HTERT RPE-1 (cell line): ENCODE measurements around the gene AHRR.
"Not testable (repeated sequence)": the region's sequence is repeated elsewhere in the genome, so short reads cannot be mapped to it uniquely, and the experiment has no call there.

Experiments
- in situ Hi-C: fragments of 300-500 bp; cut with MboI; formaldehyde crosslinking; loops from 4 replicates; pipeline ENCODE4 v1.14.3; 2020; ENCODE audit warnings: low sequenced_read_pairs

Gene AHRR

DNA sequence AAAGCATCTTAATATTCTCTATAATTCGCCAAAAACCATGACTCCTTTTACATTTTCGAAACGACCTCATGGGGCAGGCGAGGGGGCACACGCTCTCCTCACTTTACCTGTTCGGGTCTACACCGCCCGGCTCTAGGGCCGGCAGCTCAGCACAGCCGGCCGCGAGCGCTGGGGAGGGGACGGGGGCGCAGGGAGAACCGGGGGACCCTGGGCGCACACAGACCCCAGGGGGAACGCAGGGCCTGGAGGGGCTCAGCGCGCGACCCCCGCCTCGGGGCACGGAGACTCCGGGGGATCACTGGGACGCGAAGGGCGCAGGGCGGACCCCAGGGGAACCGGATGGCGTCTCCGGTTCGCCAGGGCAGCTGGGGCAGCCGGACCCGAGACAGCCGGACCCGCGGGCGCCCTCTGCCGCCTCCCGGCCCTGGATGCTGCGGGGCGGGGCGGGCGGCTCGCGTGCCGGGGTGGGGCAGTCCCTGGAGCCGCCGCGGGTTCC, at the start of gene AHRR:
Gene AHRR (plus strand): TSS at position 485 of the 496 bp plus-strand sequence. CDS start 22,189 bp downstream, outside the sequence.
- in situ Hi-C loops: no loop called here

DNA sequence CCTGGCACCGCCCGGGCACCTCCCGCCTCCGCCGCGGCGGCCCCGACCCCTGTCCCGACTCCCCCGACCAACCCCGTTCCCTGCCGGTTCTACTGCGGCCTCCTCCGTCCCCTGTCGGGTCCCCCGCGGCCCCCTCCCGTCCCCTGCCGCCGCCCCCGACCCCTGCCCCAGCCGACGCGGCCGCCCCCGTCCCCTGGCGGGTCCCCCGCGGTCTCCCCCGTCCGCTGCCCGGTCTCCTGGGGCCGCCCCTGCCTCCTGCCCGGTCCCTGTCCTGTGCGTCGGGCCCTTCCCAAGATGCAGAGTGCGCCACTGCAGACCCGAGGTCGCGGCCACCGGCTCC, 49.7 kb upstream of the AHRR start:
- in situ Hi-C loops: not testable (repeated sequence)

GRCh38 chr5:273091-273490, 48.4 kb upstream of the AHRR start:
- in situ Hi-C loops: not testable (repeated sequence)

DNA sequence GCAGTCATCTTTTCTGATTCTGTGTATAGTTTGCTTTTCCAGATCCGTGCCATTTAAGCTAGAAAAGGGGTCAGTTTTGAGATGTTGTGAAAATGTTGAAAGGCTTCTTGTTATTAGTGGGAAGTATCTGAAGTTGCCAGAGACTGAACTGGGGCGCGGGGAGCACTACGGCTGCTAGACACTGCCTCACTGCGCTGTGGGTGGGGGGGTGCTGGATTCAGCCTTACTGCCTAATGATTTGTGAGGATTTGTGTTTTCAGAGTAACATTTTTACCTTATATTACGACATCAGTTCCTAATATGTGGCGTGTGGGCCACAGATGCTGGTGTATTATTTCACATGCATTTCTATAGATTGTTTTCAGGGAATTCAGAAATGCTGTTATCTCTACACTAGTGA, 48.0 kb upstream of the AHRR start:
- in situ Hi-C loops: not testable (repeated sequence)

DNA sequence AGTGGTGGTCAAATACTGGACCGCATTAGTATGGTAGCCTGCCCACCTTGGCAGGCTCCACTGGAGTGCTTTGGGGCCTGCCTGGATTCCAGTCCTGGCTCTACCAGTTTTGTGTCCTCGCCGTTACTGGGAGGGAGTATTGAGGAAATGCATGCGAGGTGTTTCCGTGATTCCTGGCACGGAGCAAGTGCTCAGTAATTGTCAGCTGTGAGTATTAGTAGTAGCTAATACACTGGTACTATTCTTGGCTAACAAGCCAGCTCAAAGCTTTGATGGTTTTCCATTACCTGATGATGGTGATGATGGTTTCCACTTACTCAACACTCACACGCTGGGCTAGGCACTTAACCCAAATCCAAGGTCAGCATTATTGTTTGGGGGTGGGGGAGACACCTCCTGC, 47.2 kb upstream of the AHRR start:
- in situ Hi-C loops: not testable (repeated sequence)

GRCh38 chr5:278646-279045, 42.9 kb upstream of the AHRR start:
- in situ Hi-C loops: no loop called here

DNA sequence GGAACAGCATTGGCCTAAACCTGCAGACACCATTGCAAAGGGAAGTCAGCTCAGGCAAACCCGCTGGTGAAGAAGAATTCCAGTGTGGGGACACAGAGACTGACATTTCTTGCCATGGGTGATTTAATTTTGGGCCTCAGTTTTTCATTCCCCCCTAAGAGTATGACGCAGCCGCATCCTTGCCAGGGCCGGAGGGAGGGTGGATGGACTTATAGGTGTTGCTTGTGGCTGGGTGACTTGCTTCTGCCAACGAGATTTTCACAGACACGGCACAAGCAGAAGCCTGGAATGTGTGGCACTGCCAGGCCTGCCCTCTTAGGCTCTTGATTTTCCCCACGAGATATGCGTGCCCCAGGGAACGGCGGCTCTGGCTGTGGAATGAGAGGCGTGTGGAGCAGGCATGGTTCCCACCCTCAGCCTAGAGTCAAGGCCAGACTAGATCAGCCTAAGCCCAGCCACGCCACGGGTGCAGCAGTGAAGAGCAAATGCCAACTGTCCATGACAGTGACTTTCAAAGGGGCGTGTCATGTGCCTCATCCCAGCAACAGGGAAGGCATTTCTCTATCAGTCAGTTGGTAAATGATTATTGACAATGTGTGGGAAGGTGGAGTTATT, 42.4 kb upstream of the AHRR start:
- in situ Hi-C loops: not testable (repeated sequence)

DNA sequence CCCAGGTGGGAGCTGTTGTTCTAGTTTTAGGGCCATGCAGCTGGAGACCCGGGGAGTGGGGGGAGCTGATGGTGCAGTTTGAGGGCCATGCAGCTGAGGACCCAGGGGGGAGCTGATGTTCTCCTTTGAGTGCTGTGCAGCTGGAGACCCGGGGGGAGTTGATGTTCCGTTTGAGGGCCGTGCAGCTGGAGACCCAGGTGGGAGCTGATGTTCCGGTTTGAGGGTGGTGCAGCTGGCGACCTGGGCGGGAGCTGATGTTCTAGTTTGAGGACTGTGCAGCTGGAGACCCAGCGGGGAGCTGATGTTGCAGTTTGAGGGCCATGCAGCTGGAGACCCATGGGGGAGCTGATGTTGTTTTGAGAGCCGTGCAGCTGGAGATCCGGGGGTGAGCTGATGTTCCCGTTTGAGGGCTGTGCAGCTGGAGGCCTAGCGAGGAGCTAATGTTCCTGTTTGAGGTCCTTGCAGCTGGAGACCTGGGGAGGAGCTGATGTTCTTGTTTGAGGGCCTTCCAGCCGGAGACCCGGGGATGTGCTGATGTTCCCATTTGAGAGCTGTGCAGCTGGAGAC, 35.4 kb upstream of the AHRR start:
- in situ Hi-C loops: no loop called here

- in situ Hi-C loops: not testable (repeated sequence)
These were observed 31.3 kb upstream of the AHRR start for GRCh38 chr5:290200-290599.

DNA sequence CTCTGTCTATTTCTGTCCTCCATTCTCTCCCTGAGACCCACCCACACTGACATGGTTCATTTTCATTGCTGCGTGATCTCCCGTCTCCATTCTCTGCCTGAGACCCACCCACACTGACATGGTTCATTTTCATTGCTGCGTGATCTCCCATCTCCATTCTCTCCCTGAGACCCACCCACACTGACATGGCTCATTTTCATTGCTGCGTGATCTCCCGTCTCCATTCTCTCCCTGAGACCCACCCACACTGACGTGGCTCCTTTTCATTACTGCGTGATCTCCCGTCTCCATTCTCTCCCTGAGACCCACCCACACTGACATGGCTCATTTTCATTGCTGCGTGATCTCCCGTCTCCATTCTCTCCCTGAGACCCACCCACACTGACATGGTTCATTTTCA, 30.2 kb upstream of the AHRR start:
- in situ Hi-C loops: not testable (repeated sequence)

GRCh38 chr5:294788-295187, 26.7 kb upstream of the AHRR start:
- in situ Hi-C loops: not testable (repeated sequence)

DNA sequence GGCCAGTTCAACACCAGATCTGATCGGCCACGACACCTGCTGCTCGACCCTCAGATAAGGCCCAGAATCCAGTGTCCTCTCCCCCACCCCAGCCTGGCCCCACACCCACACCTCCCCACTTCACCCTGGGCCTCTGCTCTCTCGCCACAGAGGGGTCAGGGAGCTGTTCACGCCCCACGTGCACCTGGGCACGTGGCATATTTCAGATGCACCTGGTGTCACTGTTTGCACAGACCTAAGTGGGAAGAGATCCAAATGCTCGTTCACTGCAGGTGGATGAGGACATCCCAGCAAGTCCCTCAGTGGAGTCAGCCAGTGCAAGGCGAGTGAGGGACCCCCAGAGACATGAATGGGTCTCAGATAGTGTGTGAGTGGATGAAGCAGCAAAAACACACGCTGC, 25.3 kb upstream of the AHRR start:
- in situ Hi-C loops: not testable (repeated sequence)

DNA sequence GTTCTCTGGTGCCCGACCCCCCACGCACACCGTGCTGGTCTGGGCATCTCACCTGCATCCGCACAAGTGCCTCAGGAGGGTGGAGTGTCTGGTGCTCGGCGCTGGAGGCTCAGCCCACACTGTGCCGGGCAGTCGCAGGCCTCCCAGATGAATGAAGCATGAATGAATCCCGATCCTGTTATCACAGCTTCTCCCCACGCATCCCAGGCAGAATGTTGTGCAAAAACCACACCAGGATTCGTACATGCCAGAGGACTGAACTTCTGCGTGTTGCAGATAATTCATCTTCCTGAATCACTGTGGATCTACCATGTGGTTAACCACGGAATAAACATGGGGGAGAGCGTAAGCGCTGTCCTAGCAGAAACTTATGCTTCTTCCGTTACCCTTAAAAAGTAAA, 24.6 kb upstream of the AHRR start:
- in situ Hi-C loops: not testable (repeated sequence)

GRCh38 chr5:297448-297847, 24.1 kb upstream of the AHRR start:
- in situ Hi-C loops: not testable (repeated sequence)

- in situ Hi-C loops: not testable (repeated sequence)
These were observed 23.4 kb upstream of the AHRR start for GRCh38 chr5:297991-298736.

GRCh38 chr5:298737-299125, 22.8 kb upstream of the AHRR start:
- in situ Hi-C loops: no loop called here

DNA sequence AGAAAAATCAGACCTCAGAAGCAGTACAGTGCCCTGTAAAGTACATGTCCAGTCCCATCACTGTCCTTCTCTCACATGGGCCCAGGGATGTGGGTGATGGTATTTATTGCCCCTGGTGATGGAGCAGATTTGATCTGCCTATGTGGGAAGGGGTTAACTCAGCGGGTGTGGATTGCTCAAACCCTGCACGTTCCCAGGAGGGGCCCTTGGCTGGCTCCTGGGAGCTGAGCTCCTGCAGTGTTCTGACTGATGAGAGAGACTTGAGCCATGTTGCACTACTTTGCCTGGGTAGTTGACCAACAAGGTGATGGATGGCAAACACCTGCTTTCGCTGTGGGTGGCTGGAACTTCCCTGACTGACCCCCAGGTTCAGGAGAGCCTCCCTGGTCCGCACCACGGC, 21.6 kb upstream of the AHRR start:
- in situ Hi-C loops: not testable (repeated sequence)

DNA sequence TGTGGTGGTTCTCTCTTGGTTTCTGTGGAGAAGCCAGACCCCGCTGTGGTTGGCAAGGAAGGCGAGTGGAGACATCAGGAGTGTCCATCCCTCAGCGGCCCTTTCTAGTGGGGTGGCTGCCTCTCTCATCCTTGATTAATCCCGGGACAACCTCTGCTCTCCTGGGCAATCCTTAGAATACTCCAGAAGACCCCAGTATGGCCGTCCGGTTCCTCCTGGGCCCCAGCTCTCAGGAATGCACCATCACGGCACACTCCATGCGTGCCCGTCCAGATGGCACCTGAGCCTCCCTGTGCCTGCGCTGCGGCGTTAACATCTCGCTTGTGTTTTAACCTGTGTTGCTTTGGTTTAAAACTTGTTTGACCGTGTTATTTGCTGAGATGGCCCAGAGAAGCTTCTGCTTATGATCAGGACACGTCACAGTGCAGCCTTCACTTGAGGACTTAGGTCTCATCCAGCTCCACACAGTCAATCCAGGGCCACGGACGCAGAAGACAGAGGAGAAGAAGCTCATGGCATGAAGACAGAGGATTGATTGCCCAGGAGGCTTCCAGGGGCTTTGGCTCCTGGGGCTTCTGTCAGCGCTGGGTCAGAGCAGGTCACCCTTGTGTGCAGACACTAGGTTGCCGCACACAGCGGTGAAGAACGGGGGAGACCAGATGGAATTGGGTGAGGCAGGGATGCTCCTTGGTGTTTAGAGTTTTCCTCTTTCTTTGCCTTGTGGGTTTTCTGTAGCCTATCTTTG, 20.7 kb upstream of the AHRR start:
- in situ Hi-C loops: not testable (repeated sequence)

DNA sequence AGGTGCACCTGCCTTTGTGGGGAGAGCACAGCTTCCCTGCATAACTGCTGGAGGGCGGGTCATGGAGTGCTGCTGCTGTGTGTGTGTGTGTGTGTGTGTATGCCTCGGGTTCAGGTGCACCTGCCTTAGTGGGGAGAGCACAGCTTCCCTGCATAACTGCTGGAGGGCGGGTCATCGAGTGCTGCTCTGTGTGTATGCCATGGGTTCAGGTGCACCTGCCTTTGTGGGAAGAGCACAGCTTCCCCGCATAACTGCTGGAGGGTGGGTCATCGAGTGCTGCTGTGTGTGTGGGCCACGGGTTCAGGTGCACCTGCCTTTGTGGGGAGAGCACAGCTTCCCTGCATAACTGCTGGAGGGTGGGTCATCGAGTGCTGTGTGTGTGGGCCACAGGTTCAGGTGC, 19.1 kb upstream of the AHRR start:
- in situ Hi-C loops: not testable (repeated sequence)

DNA sequence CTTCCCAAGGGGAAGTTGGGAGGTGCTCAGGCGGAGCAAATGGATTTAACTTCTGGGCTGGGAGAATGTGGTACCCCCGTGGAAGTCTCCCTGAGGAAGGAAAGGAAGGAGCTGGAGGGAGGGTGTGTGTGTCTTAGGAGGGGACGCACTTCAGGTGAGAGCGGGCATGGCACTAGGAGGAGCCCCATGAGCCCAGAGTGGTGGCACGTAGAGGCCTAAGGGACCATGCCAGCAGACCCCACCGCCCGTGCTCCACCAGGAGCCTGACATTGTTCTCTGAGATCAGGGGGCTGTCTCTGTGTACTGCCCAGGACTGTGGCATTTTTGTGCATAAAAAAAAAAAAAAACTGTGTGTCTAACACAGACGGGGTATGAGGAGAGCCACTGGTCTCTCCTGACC, 18.5 kb upstream of the AHRR start:
- in situ Hi-C loops: no loop called here

GRCh38 chr5:303741-304140, 17.8 kb upstream of the AHRR start:
- in situ Hi-C loops: not testable (repeated sequence)

GRCh38 chr5:305050-305449, 16.5 kb upstream of the AHRR start:
- in situ Hi-C loops: no loop called here
